Caco-2 (cell line): ENCODE measurements around the gene GTPBP10. TPM values are rescaled to one million over a fixed set of nuclear protein-coding genes. Genes with fewer than 3 reads are reported as not detected.

Experiments used
- BruUV-seq: library from RNA; stranded (reverse); fragments of 400-500 nt; replicated peaks from 2 replicates; lab custom pipeline; 2021; lab: Mats Ljungman, UMichigan
- CTCF ChIA-PET: fragments of 300-600 bp; sonication (Branson Sonifier 250); formaldehyde crosslinking; loops from one replicate; lab custom pipeline; 2022; ENCODE audit warnings: antibody characterized with exemption; lab: Charles Lee
- POLR2A ChIA-PET: fragments of 300-600 bp; sonication (Branson Sonifier 250); formaldehyde crosslinking; loops from one replicate; lab custom pipeline; 2022; ENCODE audit warnings: antibody characterized with exemption; lab: Charles Lee
- DNase-seq, 2 experiments: peaks; one replicate each; pipeline versions ENCODE4 v3.0.0 to v3.0.0-alpha.2; 2020 to 2022
- H3K27me3 ChIP-seq: replicated peaks from 2 replicates; pipeline ENCODE4 v1.6.0; 2011; ENCODE audit warnings: low read length; ENCODE audit not compliant: control insufficient read depth, insufficient read depth
- H3K36me3 ChIP-seq: 2 replicates; pipeline ENCODE4 v1.5.1; 2011; ENCODE audit warnings: low read length; ENCODE audit not compliant: control insufficient read depth, insufficient read depth
- H3K4me1 ChIP-seq: fragments of 250-450 bp; sonication (Bioruptor Pico); 2 replicates; pipeline ENCODE4 v1.5.1; 2020; ENCODE audit warnings: mild to moderate bottlenecking
- H3K4me3 ChIP-seq: 2 replicates; pipeline ENCODE4 v1.5.1; 2011; ENCODE audit warnings: low read depth, mild to moderate bottlenecking, control low read depth, low read length
- H3K9me3 ChIP-seq: fragments of 250-450 bp; sonication (Bioruptor Pico); 2 replicates; pipeline ENCODE4 v1.5.1; 2020; ENCODE audit warnings: mild to moderate bottlenecking, moderate library complexity
- H3K27ac Mint-ChIP-seq: one replicate; pipeline ENCODE4 v1.8.0; 2022; ENCODE audit warnings: mixed read lengths; ENCODE audit not compliant: unreplicated experiment
- H3K27me3 Mint-ChIP-seq: one replicate; pipeline ENCODE4 v1.8.0; 2022; ENCODE audit warnings: mixed read lengths; ENCODE audit not compliant: insufficient read depth, unreplicated experiment
- H3K36me3 Mint-ChIP-seq: one replicate; pipeline ENCODE4 v1.8.0; 2022; ENCODE audit warnings: mild to moderate bottlenecking, mixed read lengths; ENCODE audit not compliant: insufficient read depth, unreplicated experiment
- H3K4me1 Mint-ChIP-seq: one replicate; pipeline ENCODE4 v1.8.0; 2022; ENCODE audit warnings: low read depth, mixed read lengths; ENCODE audit not compliant: unreplicated experiment
- H3K4me3 Mint-ChIP-seq: one replicate; pipeline ENCODE4 v1.8.0; 2022; ENCODE audit warnings: mild to moderate bottlenecking, moderate library complexity, mixed read lengths; ENCODE audit not compliant: unreplicated experiment
- H3K9me3 Mint-ChIP-seq: one replicate; pipeline ENCODE4 v1.8.0; 2022; ENCODE audit warnings: mixed read lengths; ENCODE audit not compliant: unreplicated experiment
- CTCF ChIP-seq, 2 experiments: fragments of 200-600 bp in 1 of 2; IDR thresholded peaks; 1 replicate in 1 of 2; 2 replicates in 1 of 2; pipeline versions ENCODE4 v1.5.1 to v1.8.0; 2011 to 2022; ENCODE audit warnings: antibody characterized with exemption in 1 of 2, control low read depth in 1 of 2, inconsistent platforms in 1 of 2, low read depth in 1 of 2, low read length in 1 of 2, mild to moderate bottlenecking in 1 of 2, moderate library complexity in 1 of 2; ENCODE audit not compliant: insufficient read depth in 1 of 2, severe bottlenecking in 1 of 2, unreplicated experiment in 1 of 2
- intact Hi-C: fragments of 100-400 bp; cut with micrococcal nuclease; formaldehyde crosslinking; loops from one replicate; pipeline ENCODE4 v1.10.0; 2022; ENCODE audit not compliant: unreplicated experiment
- total RNA-seq: library from RNA; stranded (reverse); gene quantifications from 2 replicates; pipeline ENCODE4 v1.2.3, GENCODE V29; 2022

The GTPBP10 gene
- total RNA-seq, 1 experiment from 2014 or later = 42.7 TPM

DNA sequence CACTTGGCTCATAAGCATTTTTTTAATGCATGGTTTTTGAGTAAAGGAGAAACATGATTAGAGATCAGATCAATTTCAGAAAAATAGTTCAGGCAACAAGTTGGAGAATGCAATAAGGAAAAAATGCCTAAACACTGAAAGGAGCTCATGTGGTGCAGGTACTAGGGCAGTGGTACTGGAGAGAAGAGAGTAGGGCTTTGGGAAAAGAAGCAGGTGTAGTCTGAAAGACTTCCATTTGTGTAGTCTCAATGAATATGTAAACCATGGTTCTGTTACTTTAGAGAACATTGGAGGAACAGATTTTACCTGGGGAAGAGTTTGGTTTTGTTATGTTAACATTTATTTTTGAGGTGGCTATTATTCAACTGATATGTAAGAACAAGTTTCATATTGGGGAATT lies 5.5 kb downstream of the GTPBP10 start:
- no peaks in the 10 kb centered on the region for H3K27me3 ChIP-seq
- H3K36me3 Mint-ChIP-seq = peaks cover 14% of the 10 kb centered on the region
- no peak overlapping the region for H3K4me3 Mint-ChIP-seq
- H3K36me3 ChIP-seq = no peaks in the 10 kb centered on the region
- no peaks in the 10 kb centered on the region for H3K9me3 ChIP-seq
- H3K4me1 Mint-ChIP-seq = peaks cover 24% of the 10 kb centered on the region
- BruUV-seq = no TSS peak
- intact Hi-C loops = no loop called here
- ChIA-PET CTCF (no interaction called here), POLR2A (no interaction called here)
- H3K9me3 Mint-ChIP-seq = peaks cover 9% of the 10 kb centered on the region
- DNase-seq = no peak
- no peak overlapping the region for H3K27ac Mint-ChIP-seq
- no peaks in the 10 kb centered on the region for H3K27me3 Mint-ChIP-seq
- peaks cover 15% of the 10 kb centered on the region for H3K4me1 ChIP-seq
- no peak for TF ChIP-seq CTCF (IDR thresholded peaks at IDR 0.05; ENCODE audit: insufficient read depth in 1 of 2, low read depth in 1 of 2, low read length in 1 of 2, severe bottlenecking in 1 of 2, unreplicated experiment in 1 of 2)
- H3K4me3 ChIP-seq = no peak overlapping the region

DNA sequence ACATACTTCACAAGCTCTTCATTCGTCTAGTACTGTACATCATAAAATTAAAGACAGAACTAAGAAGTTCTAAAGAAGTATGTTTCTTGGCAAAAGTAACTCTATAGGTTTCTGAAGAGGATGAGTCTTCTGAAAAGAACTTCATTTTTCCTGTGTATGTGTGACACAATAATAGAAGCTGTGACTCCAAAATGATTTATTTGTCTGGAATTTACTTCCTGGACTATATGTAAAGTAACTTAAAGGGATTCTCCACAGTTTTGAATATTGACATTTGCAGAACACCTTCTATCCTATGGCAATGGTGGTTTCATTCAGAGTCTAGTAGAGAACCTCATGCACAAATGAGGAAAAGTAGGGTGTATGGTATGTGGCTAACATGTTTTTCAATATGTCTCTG lies 36.9 kb downstream of the GTPBP10 start:
- no peak for TF ChIP-seq CTCF (IDR thresholded peaks at IDR 0.05; ENCODE audit: insufficient read depth in 1 of 2, low read depth in 1 of 2, low read length in 1 of 2, severe bottlenecking in 1 of 2, unreplicated experiment in 1 of 2)
- Mint-ChIP-seq H3K36me3 (peaks cover 41% of the 10 kb centered on the region), H3K4me1 (no peaks in the 10 kb centered on the region), H3K9me3 (no peaks in the 10 kb centered on the region), H3K27ac (no peak overlapping the region), H3K27me3 (no peaks in the 10 kb centered on the region), H3K4me3 (no peak overlapping the region)
- H3K4me3 ChIP-seq = no peak overlapping the region
- no peaks in the 10 kb centered on the region for H3K27me3 ChIP-seq
- BruUV-seq = no TSS peak
- H3K9me3 ChIP-seq = no peaks in the 10 kb centered on the region
- CTCF ChIA-PET = no interaction called here
- H3K36me3 ChIP-seq = peaks cover 2% of the 10 kb centered on the region; the same call in 1 of the 2 replicates
- H3K4me1 ChIP-seq = no peaks in the 10 kb centered on the region
- DNase-seq = no peak
- intact Hi-C loops = no loop called here
- POLR2A ChIA-PET = no interaction called here

DNA sequence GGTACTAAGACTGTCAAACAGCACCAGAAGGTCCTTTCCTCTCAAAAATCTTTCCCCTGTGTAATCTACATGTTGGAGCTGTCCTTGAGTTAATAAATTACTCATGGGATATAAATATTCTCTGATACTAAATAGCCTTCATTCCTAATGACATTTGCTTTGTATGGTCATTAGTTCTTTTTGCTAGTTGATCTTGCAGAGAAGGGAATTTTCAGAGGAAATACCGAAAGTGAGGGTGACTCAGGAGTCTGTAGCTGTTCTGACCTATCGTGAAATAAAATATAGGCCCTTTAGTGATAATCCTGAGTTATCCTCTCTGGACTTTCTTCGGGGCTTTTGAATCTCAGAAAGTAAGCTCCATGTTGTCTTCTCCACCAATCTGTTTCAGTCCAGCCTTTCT lies 37.3 kb downstream of the GTPBP10 start:
- no peak overlapping the region for H3K4me3 ChIP-seq
- BruUV-seq = no TSS peak
- Mint-ChIP-seq H3K36me3 (peaks cover 41% of the 10 kb centered on the region), H3K27ac (no peak overlapping the region), H3K27me3 (no peaks in the 10 kb centered on the region), H3K4me1 (no peaks in the 10 kb centered on the region), H3K4me3 (no peak overlapping the region), H3K9me3 (no peaks in the 10 kb centered on the region)
- peaks cover 2% of the 10 kb centered on the region; the same call in 1 of the 2 replicates for H3K36me3 ChIP-seq
- intact Hi-C loops = no loop called here
- DNase-seq = no peak
- no peaks in the 10 kb centered on the region for H3K4me1 ChIP-seq
- H3K9me3 ChIP-seq = no peaks in the 10 kb centered on the region
- no peaks in the 10 kb centered on the region for H3K27me3 ChIP-seq
- POLR2A ChIA-PET = no interaction called here
- CTCF ChIA-PET = no interaction called here
- TF ChIP-seq CTCF (IDR thresholded peaks at IDR 0.05; ENCODE audit: insufficient read depth in 1 of 2, low read depth in 1 of 2, low read length in 1 of 2, severe bottlenecking in 1 of 2, unreplicated experiment in 1 of 2) = no peak
